Glutamatergic neuron (in vitro differentiated cells): ENCODE results near the gene GINS2. TPM values are rescaled to one million over a fixed set of nuclear protein-coding genes. Genes with fewer than 3 reads are reported as not detected.

Experiments
- DNase-seq: peaks from one replicate; pipeline ENCODE4 v3.0.0; 2022
- H3K27ac Mint-ChIP-seq: one replicate; pipeline ENCODE4 v1.8.0; 2020; ENCODE audit warnings: mild to moderate bottlenecking, mixed read lengths, inconsistent platforms; ENCODE audit not compliant: unreplicated experiment
- H3K27me3 Mint-ChIP-seq: one replicate; pipeline ENCODE4 v1.8.0; 2020; ENCODE audit warnings: mild to moderate bottlenecking, moderate library complexity, mixed read lengths, inconsistent platforms; ENCODE audit not compliant: unreplicated experiment
- H3K36me3 Mint-ChIP-seq: one replicate; pipeline ENCODE4 v1.8.0; 2020; ENCODE audit warnings: mild to moderate bottlenecking, mixed read lengths, inconsistent platforms; ENCODE audit not compliant: unreplicated experiment
- H3K4me1 Mint-ChIP-seq: one replicate; pipeline ENCODE4 v1.8.0; 2020; ENCODE audit warnings: mild to moderate bottlenecking, low read depth, mixed read lengths, inconsistent platforms; ENCODE audit not compliant: unreplicated experiment
- H3K4me3 Mint-ChIP-seq: one replicate; pipeline ENCODE4 v1.8.0; 2020; ENCODE audit warnings: mild to moderate bottlenecking, mixed read lengths, inconsistent platforms; ENCODE audit not compliant: unreplicated experiment
- H3K9me3 Mint-ChIP-seq: one replicate; pipeline ENCODE4 v1.8.0; 2020; ENCODE audit warnings: mild to moderate bottlenecking, moderate library complexity, mixed read lengths, inconsistent platforms; ENCODE audit not compliant: unreplicated experiment
- CTCF ChIP-seq: fragments of 200-600 bp; sonication (generic); IDR thresholded peaks from one replicate; pipeline ENCODE4 v1.5.0; 2021; ENCODE audit not compliant: partially characterized antibody, unreplicated experiment
- total RNA-seq: library from RNA; stranded (reverse); fragmentation: NEBNext Ultra II Directional; extraction: Animal tissue kit (Norgen Biotek cat#: 25700); gene quantifications from one replicate; pipeline ENCODE4 v1.2.1, GENCODE V29; 2021; ENCODE audit not compliant: unreplicated experiment

Gene GINS2
- total RNA-seq, 1 donor from 2014 or later = 7.1 TPM

GRCh38 chr16:85728879-85729278 lies 40.1 kb upstream of the GINS2 start:
- H3K27ac Mint-ChIP-seq = no peak overlapping the region
- TF ChIP-seq CTCF = no peak
- H3K4me1 Mint-ChIP-seq = peaks cover 11% of the 10 kb centered on the region
- no peak overlapping the region for H3K4me3 Mint-ChIP-seq
- peaks cover 9% of the 10 kb centered on the region for H3K27me3 Mint-ChIP-seq
- DNase-seq = no peak
- H3K36me3 Mint-ChIP-seq = peaks cover 4% of the 10 kb centered on the region
- peaks cover 6% of the 10 kb centered on the region for H3K9me3 Mint-ChIP-seq

GRCh38 chr16:85724936-85725335 lies 36.2 kb upstream of the GINS2 start:
- TF ChIP-seq CTCF = no peak
- Mint-ChIP-seq H3K9me3 (peaks cover 6% of the 10 kb centered on the region), H3K27me3 (peaks cover 13% of the 10 kb centered on the region), H3K36me3 (peaks cover 4% of the 10 kb centered on the region), H3K27ac (no peak overlapping the region), H3K4me1 (peaks cover 12% of the 10 kb centered on the region), H3K4me3 (no peak overlapping the region)
- DNase-seq = no peak

GRCh38 chr16:85724126-85724879 lies 35.5 kb upstream of the GINS2 start:
- TF ChIP-seq CTCF = no peak
- Mint-ChIP-seq H3K27ac (no peak overlapping the region), H3K4me1 (peaks cover 9% of the 10 kb centered on the region), H3K9me3 (peaks cover 4% of the 10 kb centered on the region), H3K36me3 (peaks cover under 1% of the 10 kb centered on the region), H3K4me3 (no peak overlapping the region), H3K27me3 (peaks cover 13% of the 10 kb centered on the region)
- DNase-seq = no peak

- Mint-ChIP-seq H3K27ac (no peak overlapping the region), H3K27me3 (peaks cover 10% of the 10 kb centered on the region), H3K9me3 (peaks cover 6% of the 10 kb centered on the region), H3K4me1 (peaks cover 7% of the 10 kb centered on the region), H3K36me3 (no peaks in the 10 kb centered on the region), H3K4me3 (no peak overlapping the region)
- DNase-seq = no peak
- no peak for TF ChIP-seq CTCF
Measured at GRCh38 chr16:85722128-85722893, 33.6 kb upstream of the GINS2 start.

- no peak for TF ChIP-seq CTCF
- Mint-ChIP-seq H3K27me3 (peaks cover 8% of the 10 kb centered on the region), H3K27ac (no peak overlapping the region), H3K9me3 (peaks cover 6% of the 10 kb centered on the region), H3K36me3 (no peaks in the 10 kb centered on the region), H3K4me3 (no peak overlapping the region), H3K4me1 (peaks cover 13% of the 10 kb centered on the region)
- no peak for DNase-seq
Measured at GRCh38 chr16:85720302-85720637, 31.5 kb upstream of the GINS2 start.
